Inferior parietal cortex (tissue), 1 donor: ENCODE results near the gene SCGB1A1.

Source experiments
- DNase-seq: peaks from one replicate; pipeline ENCODE4 v3.0.0-alpha.2; 2016; ENCODE audit errors: extremely low spot score

Gene SCGB1A1

DNA sequence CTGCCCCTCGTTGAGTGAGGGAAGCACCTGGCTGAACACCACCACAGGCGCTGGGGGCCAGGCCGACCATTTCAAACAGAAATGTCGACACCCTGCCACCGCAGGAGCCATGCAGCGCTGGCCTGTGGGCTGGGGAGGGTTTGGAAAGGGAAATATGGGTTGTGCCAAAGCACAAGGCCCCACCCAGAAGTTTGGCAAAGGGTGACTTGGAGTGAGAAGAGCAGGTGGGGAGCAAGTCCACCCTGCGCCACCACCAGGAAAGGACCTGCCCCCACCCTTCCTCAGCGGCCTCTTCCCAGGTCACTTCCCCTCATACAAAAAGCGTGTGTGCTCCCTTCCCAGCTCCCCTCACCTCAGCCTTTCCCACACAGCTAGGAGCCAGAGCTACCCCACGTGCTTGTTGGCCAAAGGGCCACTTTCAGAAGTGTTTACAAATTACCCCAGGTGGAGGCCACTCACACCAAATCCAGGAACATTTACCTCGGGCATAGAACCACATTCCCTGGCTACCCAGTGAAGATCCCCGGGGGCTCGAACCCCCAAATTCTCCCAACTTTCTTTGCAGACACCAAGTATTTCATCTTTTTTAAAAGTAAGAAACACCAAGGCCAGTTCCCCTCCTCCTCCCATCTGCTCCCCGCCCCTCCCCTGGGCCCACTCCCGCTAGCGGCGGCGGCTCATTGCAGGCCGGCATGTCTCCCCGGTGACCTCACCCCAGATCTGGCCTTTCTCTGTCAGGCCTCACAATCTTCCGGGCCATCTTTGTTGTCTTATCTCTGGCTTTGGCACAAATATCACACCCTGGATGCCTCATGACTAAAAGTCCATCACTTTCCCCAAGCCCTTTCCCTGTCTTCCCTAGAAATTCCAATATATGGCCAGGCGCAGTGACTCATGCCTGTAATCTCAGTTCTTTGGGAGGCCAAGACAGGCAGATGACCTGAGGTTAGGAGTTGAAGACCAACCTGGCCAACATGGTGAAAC, 20.5 kb upstream of the SCGB1A1 start:
- DNase-seq, result no peak

- no peak for DNase-seq
These were observed 19.5 kb upstream of the SCGB1A1 start for GRCh38 chr11:62399172-62399877.

DNA sequence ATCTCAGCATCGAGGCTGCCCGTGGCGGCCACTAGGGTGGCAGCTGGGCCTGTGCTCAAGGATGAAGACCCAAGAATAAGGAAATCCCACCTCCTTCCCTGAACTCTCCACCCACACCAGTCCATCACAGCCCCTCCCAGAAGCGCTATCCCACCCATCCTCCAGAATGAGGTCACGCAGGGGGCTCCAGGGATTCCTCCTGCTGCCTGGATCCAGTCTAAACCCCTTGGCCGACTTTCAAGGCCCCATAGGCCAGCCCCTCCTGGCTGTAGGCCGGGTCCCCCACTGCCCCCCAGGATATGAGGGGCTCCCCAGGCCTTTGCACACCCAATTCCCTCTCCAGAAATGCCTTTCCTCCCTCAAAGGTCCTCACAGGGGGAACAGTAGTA, 19.0 kb upstream of the SCGB1A1 start:
- no peak for DNase-seq

GRCh38 chr11:62400281-62400680, 18.6 kb upstream of the SCGB1A1 start:
- DNase-seq, result no peak

DNA sequence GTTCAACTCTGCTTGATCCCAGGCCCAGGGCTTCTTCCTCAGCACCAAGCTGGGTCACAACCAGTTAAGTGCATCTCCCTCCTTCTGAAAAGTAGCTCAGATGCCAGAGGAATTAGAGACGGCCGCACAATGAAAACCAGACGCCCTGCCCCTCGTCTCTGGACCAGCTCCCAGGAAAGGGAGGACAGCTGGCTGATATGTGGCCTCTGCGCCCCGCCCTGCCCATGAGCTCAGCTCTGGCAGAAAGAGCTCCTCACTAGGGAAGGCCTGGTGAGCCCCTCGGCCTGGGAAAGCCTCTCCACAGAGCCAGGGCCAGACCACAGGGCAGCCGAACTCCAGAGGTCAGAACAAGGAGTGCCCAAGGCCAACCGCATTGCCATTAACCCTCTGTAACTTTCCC, 18.1 kb upstream of the SCGB1A1 start:
- DNase-seq, result no peak

GRCh38 chr11:62401356-62401755, 17.5 kb upstream of the SCGB1A1 start:
- DNase-seq, result no peak

DNA sequence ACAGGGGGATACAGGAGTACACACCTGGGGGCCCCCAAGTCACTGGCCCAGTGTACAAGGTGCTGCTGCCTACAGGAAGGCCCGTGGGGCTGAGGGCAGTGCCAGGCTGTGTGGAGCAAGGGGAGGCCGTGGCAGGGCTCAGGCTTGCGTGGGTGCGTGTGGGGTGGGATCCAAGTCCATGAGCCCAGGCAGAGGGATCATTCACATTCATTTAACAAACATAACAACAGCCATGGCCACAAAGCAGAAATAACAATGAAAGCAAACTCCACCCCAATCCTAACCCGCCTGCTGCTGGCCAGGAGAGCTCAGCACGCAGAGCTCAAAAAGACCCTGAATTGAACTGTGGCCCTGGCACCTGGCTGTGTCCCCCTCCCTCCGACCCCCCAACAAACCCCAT, 17.0 kb upstream of the SCGB1A1 start:
- no peak for DNase-seq

DNA sequence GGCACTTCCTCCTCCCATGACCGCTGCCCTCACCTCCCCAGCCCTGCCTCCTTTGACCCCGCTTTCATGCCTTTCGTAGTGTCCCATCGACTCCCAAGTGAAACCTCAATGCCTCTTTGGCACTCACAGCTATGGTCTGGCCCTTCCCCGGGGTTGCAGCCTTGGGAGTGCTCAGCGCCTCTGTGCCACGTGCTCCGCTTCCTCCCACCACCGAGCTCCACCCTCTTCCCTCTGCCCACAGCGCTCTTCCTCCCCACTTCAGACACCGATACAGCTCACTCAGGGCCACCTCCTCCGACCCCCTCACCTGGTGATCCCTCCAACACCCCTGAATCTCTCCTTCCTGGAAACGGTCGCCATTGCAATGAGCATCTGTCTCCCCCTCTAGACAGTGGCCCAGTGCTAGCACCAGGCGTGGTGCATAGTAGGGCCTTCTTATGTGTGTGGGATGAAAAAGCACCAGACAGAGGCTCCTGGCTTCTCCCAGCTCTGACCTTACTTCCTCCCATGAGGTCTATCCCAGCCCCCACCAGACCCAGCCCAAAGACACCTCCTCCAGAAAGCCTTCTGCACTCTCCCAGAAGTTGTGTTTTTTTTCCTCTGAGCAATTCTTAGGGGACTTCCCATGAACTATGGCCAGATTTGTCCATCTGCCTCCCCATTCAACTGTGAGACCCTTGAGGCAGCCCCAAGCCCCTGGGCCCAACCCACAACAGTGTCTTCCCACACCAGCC, 16.4 kb upstream of the SCGB1A1 start:
- DNase-seq, result no peak

DNA sequence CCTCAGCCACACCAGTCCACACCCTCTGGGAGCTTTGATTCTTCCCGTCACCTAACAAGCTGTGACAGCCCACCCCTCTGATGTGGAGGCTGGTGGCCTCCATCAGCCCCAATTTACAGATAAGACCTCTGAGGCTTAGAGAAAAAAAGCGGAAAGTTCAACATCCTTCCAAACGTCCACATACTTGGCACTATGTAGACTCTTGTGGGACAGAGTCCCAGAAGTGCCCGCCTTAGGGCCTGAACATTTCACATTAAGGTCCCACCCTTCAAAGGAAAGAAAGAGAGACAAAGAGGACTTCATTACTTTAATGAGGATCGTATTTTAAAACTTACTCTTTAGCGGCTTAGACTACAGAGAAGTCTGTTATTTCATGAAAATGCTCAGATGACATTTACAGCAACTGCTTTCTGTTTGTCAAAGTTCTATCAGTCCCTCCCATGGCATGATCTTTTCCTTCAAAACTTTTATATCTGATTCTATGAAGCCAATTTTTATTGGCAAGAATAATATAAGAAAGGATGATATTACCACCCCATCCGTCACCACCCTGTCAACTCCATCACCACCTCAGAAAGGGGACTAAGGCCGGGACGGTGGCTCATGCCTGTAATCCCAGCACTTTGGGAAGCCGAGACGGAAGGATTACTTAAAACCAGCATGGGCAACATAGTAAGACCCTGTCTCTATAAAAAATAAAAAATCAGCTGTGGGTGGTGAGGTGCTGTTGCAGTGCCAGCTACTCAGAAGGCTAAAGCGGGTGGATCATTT, 15.7 kb upstream of the SCGB1A1 start:
- no peak for DNase-seq

GRCh38 chr11:62404435-62404834, 14.4 kb upstream of the SCGB1A1 start:
- no peak for DNase-seq

GRCh38 chr11:62404901-62405300, 13.9 kb upstream of the SCGB1A1 start:
- no peak for DNase-seq

DNA sequence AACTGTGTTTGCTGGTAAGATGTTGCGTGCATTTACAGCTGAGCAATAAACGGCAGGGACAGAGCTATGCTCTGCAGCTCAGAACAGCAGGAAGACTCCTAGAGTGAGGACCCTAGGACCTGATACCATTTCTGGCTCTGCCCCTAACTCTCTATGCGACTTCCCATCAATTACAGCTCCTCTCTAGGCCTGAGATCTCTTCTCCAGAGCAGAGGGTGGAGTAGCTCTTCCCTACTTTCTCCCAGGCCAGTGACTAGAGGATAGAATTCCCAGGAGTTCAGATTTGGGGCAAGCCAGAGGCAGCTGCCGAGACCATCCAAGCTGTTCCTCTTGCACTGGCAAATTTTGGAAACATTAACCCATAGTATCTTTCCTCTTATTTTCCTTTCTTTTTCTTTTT, 12.8 kb upstream of the SCGB1A1 start:
- DNase-seq, result no peak

DNA sequence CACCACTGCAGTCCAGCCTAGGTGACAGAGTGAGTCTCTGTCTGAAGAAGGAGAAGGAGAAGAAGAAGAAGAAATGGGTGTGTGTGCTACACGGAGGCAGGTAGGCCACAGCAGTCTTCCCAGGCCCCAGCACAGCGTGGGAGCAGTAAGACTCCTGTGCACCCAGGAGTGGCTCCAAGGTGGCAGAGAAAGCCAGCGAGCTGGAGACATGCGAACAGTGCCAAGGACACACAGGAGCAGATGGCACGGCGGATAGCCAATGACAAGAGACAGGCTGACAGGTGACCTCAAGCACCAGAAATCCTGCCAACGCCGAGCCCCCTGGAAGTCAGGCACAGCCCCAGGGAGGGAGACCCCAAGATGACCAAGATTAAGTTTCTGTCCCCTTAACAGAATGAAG, 9.0 kb upstream of the SCGB1A1 start:
- DNase-seq, result no peak

DNA sequence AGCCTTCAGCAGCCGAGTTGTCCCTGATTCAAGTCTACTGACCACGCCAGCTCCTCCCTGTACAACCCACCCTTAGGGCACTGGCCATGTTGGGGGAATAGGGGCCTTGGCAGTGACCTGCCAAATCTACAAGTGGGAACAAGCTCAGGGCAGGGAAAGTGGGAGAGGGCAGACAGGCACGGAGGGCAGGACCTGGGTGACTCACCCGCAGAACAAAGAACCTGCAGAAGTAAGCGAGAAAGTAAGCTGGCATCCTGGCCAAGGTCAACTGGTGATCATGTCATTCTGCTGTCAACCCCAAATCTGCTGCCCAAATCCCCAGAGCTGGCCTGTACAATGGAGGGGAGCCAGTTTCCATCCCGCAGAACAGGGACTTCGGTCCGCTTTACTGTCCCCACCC, 7.9 kb upstream of the SCGB1A1 start:
- no peak for DNase-seq

DNA sequence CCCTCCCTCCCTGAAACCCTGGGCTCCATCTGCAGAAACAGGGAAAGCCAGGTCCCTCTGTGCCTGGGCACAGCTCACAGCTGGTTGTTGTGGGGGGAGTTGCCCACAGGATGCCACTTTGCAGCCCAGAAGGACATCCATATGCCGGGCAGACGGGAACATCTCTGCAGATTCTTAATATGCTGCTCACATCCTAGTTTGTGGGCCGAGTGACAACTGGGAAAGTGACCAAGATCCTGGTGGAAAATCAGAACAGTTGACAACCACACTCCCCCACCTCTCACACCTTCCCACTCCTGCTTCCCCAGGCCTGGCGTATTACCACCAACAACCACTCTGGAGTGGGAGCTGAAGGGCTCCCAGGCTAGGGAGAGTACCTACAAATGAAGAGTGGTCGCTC, 7.3 kb upstream of the SCGB1A1 start:
- DNase-seq, result peak; percentile 58

- DNase-seq, result no peak
These were observed 5.7 kb upstream of the SCGB1A1 start for GRCh38 chr11:62413060-62413696.

DNA sequence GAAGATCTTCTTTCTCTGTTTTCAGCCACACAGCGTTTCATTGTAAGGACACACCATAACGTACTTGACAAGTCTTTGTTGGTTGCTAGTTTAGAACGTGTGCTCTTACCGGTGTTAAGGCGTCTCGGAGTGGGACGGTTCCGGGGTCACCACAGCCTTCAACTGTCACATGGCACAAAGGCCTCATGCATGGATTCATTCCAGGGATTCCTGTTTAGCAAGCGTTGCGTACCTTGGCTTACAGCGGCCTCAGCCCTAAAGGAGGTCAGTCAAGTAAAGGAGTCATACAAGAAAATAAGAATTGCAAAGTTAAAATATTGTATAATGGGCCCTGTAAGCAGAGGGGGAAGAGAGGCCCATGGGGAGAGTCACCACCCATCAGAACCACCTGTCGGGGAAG, 2.2 kb upstream of the SCGB1A1 start:
- DNase-seq, result no peak

DNA sequence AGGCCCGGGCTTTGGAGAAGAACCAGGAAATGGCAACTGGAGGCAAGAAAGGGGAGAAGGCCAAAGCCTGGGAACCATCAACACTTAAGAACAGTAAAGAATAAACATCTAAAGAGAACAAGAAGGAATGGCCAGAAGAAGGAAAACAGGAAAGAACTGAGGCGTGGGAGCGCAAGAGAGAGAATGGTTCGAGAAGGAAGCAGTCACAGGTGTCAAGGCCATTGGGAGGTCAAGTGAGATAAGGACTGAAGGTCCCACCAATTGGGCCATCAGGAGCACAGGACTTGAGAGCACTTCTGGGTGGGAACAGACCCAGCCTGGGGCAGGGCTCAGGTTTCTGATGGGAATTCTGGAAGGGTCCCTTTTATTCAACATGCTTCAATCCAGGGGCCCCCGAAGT, 697 bp upstream of the SCGB1A1 start:
- no peak for DNase-seq

- DNase-seq, result no peak
These were observed 589 bp downstream of the SCGB1A1 start for GRCh38 chr11:62419314-62419929.

- no peak for DNase-seq
These were observed 1.1 kb downstream of the SCGB1A1 start for GRCh38 chr11:62419943-62420342.

DNA sequence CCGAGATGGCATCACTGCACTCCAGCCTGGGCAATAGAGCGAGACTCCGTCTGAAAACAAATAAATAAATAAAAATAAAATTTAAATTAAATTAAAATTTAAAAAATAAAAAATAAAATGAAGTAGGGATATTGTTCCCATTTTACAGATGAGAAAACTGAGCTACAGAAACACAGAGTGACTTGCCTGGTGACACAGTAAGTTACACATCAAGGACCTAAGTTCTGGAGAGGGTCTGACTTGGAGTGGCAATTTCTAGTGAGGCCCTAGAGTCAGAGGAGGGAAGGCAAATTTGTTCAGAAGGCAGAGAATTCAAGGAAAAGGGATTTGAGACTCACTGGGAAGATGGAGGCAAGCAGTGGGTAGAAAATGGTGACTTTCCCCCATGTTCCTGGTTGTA, 2.0 kb downstream of the SCGB1A1 start:
- DNase-seq, result no peak
